SK-N-SH (cell line): Measurements from ENCODE around the gene NPR1. TPM values are rescaled to one million over a fixed set of nuclear protein-coding genes. Genes with fewer than 3 reads are reported as not detected.

Experiments used
- CTCF ChIA-PET: fragments of 300-600, 350-600 bp; formaldehyde crosslinking; extraction: SDS; loops from one replicate; lab custom pipeline; 2021; lab: Yijun Ruan, JAX
- POLR2A ChIA-PET: fragments of 350-600 bp; sonication (Branson Sonifier 250); formaldehyde crosslinking; extraction: SDS; loops from one replicate; lab custom pipeline; 2020; ENCODE audit warnings: antibody characterized with exemption, inconsistent platforms; lab: Yijun Ruan, JAX
- DNase-seq: peaks from one replicate; pipeline ENCODE4 v3.0.0; 2012
- H2AFZ ChIP-seq: fragments of 200-600 bp; sonication (generic); 2 replicates; pipeline ENCODE4 v1.8.1; 2016; ENCODE audit warnings: antibody characterized with exemption, mild to moderate bottlenecking, low read depth
- H3F3A ChIP-seq: fragments of 200-600 bp; sonication (generic); replicated peaks from 2 replicates; pipeline ENCODE3; 2016; ENCODE audit warnings: antibody characterized with exemption, mild to moderate bottlenecking; ENCODE audit not compliant: insufficient read depth
- H3K27ac ChIP-seq, 2 experiments: fragments of 200-500 bp in 1 of 2; fragments of 200-600 bp in 1 of 2; sonication (Bioruptor generic) in 1 of 2; sonication (generic), shearing (Covaris generic) in 1 of 2; 2 replicates each; pipeline versions ENCODE4 v1.5.1 to v1.6.1; 2014 to 2016; ENCODE audit warnings: low read depth in 2 of 2, inconsistent platforms in 1 of 2, low read length in 1 of 2, mild to moderate bottlenecking in 1 of 2, mixed read lengths in 1 of 2
- H3K27me3 ChIP-seq: fragments of 200-600 bp; sonication (generic), shearing (Covaris generic); 2 replicates; pipeline ENCODE4 v1.6.1; 2016; ENCODE audit warnings: mixed run types; ENCODE audit not compliant: insufficient read depth
- H3K36me3 ChIP-seq, 2 experiments: fragments of 200-500 bp in 1 of 2; fragments of 200-600 bp in 1 of 2; sonication (Bioruptor generic) in 1 of 2; sonication (generic) in 1 of 2; replicated peaks in 1 of 2; 2 replicates each; pipeline versions ENCODE3 to v1.5.1; 2014 to 2016; ENCODE audit warnings: low read length in 1 of 2, mild to moderate bottlenecking in 1 of 2; ENCODE audit not compliant: insufficient read depth in 2 of 2, control insufficient read depth in 1 of 2
- H3K4me1 ChIP-seq, 2 experiments: fragments of 200-500 bp in 1 of 2; fragments of 200-600 bp in 1 of 2; sonication (Bioruptor generic) in 1 of 2; sonication (generic), shearing (Covaris generic) in 1 of 2; 2 replicates each; pipeline versions ENCODE4 v1.5.1 to v1.6.1; 2014 to 2016; ENCODE audit warnings: low read depth in 1 of 2, low read length in 1 of 2, mixed run types in 1 of 2; ENCODE audit not compliant: insufficient read depth in 2 of 2, control insufficient read depth in 1 of 2
- H3K4me2 ChIP-seq: fragments of 200-600 bp; sonication (generic), shearing (Covaris generic); 2 replicates; pipeline ENCODE4 v1.6.1; 2017; ENCODE audit warnings: mixed run types
- H3K4me3 ChIP-seq, 2 experiments: fragments of 200-500 bp in 1 of 2; fragments of 200-600 bp in 1 of 2; sonication (Bioruptor generic) in 1 of 2; sonication (generic), shearing (Covaris generic) in 1 of 2; 2 replicates each; pipeline versions ENCODE4 v1.5.1 to v1.8.1; 2014 to 2016; ENCODE audit warnings: low read depth in 2 of 2, inconsistent platforms in 1 of 2, low read length in 1 of 2, mild to moderate bottlenecking in 1 of 2, mixed read lengths in 1 of 2, moderate library complexity in 1 of 2
- H3K79me2 ChIP-seq: fragments of 200-600 bp; sonication (generic); 2 replicates; pipeline ENCODE4 v1.8.1; 2017; ENCODE audit warnings: mild to moderate bottlenecking; ENCODE audit not compliant: insufficient read depth
- H3K9ac ChIP-seq: fragments of 200-600 bp; sonication (generic); 2 replicates; pipeline ENCODE4 v1.6.1; 2017; ENCODE audit warnings: mixed run types
- H3K9me2 ChIP-seq: fragments of 200-600 bp; sonication (generic); 2 replicates; pipeline ENCODE4 v1.6.1; 2017; ENCODE audit warnings: mixed run types
- H3K9me3 ChIP-seq: fragments of 200-600 bp; sonication (generic); 2 replicates; pipeline ENCODE4 v1.6.1; 2017; ENCODE audit warnings: mixed run types, mild to moderate bottlenecking, moderate library complexity
- H4K20me1 ChIP-seq: fragments of 200-600 bp; sonication (generic); 2 replicates; pipeline ENCODE4 v1.6.1; 2017; ENCODE audit warnings: mild to moderate bottlenecking, mixed run types; ENCODE audit not compliant: insufficient read depth
- CHD2 ChIP-seq: fragments of 150-350 bp; IDR thresholded peaks from 2 replicates; pipeline ENCODE4 v1.6.1; 2018; ENCODE audit warnings: low read length; ENCODE audit not compliant: partially characterized antibody
- CTCF ChIP-seq: fragments of 200-600 bp; sonication (generic); IDR thresholded peaks from 2 replicates; pipeline ENCODE4 v1.6.1; 2017; ENCODE audit warnings: antibody characterized with exemption, mild to moderate bottlenecking, moderate library complexity
- ELF1 ChIP-seq: IDR thresholded peaks from 2 replicates; pipeline ENCODE4 v1.4.0; 2012
- EP300 ChIP-seq, 2 experiments: IDR thresholded peaks; 2 replicates each; pipeline versions ENCODE4 v1.4.0 to v1.6.1; 2012; ENCODE audit warnings: borderline replicate concordance in 1 of 2, low read depth in 1 of 2, low read length in 1 of 2
- FOSL2 ChIP-seq: IDR thresholded peaks from 2 replicates; pipeline ENCODE4 v1.4.0; 2012; ENCODE audit warnings: low read depth, mild to moderate bottlenecking, moderate library complexity, borderline replicate concordance
- PBX3 ChIP-seq: IDR thresholded peaks from 2 replicates; pipeline ENCODE4; 2012
- POLR2AphosphoS5 ChIP-seq: IDR thresholded peaks from 2 replicates; pipeline ENCODE4 v1.6.1; 2012; ENCODE audit warnings: low read depth, low read length
- RCOR1 ChIP-seq: fragments of 150-350 bp; IDR thresholded peaks from 2 replicates; pipeline ENCODE4 v1.6.1; 2017; ENCODE audit warnings: antibody characterized with exemption, low read length
- REST ChIP-seq: IDR thresholded peaks from 2 replicates; pipeline ENCODE4 v1.6.1; 2012; ENCODE audit warnings: mild to moderate bottlenecking, low read depth, low read length, moderate library complexity
- RFX5 ChIP-seq: IDR thresholded peaks from 2 replicates; pipeline ENCODE4 v1.6.1; 2012; ENCODE audit warnings: mild to moderate bottlenecking, improper control_type of control experiment, low read length
- SMC3 ChIP-seq: IDR thresholded peaks from 2 replicates; pipeline ENCODE4 v1.6.1; 2012; ENCODE audit warnings: low read depth, low read length, improper control_type of control experiment
- TAF1 ChIP-seq: IDR thresholded peaks from 2 replicates; pipeline ENCODE4 v1.6.1; 2012; ENCODE audit warnings: low read depth, mild to moderate bottlenecking, low read length, moderate library complexity, borderline replicate concordance
- TEAD4 ChIP-seq: IDR thresholded peaks from 2 replicates; pipeline ENCODE4 v1.4.0; 2012; ENCODE audit warnings: mild to moderate bottlenecking, borderline replicate concordance; ENCODE audit not compliant: insufficient read depth
- ZBTB33 ChIP-seq: IDR thresholded peaks from 2 replicates; pipeline ENCODE4 v1.4.0; 2012; ENCODE audit warnings: low read depth, borderline replicate concordance
- WGBS: methylation state at CpG from one replicate; pipeline ENCODE4 v1.1.6; 2017; ENCODE audit warnings: low lambda C conversion rate; 5-methylcytosine and 5-hydroxymethylcytosine counted together
- polyA plus RNA-seq, 3 experiments: library from polyadenylated mRNA; depleted of rRNA; stranded (reverse); fragments of >200 nt; gene quantifications; 2 replicates each; pipeline ENCODE4 v1.2.3, GENCODE V29; 2012

Gene NPR1
- polyA plus RNA-seq, 1 of the 3 experiments (the other 2 are of a cell fraction): 0.12 TPM

- no peak overlapping the region for H3K9ac ChIP-seq
- H3K9me3 ChIP-seq: no peaks in the 10 kb centered on the region
- CTCF ChIA-PET: interaction anchor here (1.2 to 1.7 kb wide), 2 partner anchors 25 to 82 kb away, joined by 3 to 7 read pairs; no protein-coding TSS in a partner anchor
- H3K4me2 ChIP-seq: no peak overlapping the region
- no peaks in the 10 kb centered on the region for H3K79me2 ChIP-seq
- no peaks in the 10 kb centered on the region for H3K9me2 ChIP-seq
- H4K20me1 ChIP-seq: no peaks in the 10 kb centered on the region
- peaks cover 0 to 10% of the 10 kb centered on the region in 2 experiments; a peak in 1 of 4 replicates for H3K4me1 ChIP-seq
- H3K36me3 ChIP-seq: no peaks in the 10 kb centered on the region
- no peak overlapping the region for H2AFZ ChIP-seq
- 82% methylated on average over 3 of the region's 3 CpGs for WGBS
- DNase-seq: no peak
- no peaks in the 10 kb centered on the region for H3F3A ChIP-seq
- POLR2A ChIA-PET: no interaction called here
- H3K27ac ChIP-seq: no peak overlapping the region
- no peaks in the 10 kb centered on the region for H3K27me3 ChIP-seq
- no peak overlapping the region for H3K4me3 ChIP-seq
- TF ChIP-seq FOSL2: peak; percentile 20; the same call in 1 of the 2 replicates
- no peak for TF ChIP-seq REST
These were observed 25.5 kb upstream of the NPR1 start for GRCh38 chr1:153652805-153653500.

- Histone ChIP-seq H3K27ac (no peak overlapping the region), H3K9ac (no peak overlapping the region), H3K4me1 (peaks cover 0 to 5% of the 10 kb centered on the region in 2 experiments; a peak in 1 of 4 replicates), H3K27me3 (no peaks in the 10 kb centered on the region), H3K79me2 (peaks cover 18% of the 10 kb centered on the region), H3K9me2 (no peaks in the 10 kb centered on the region), H3K4me2 (no peak overlapping the region), H3K36me3 (no peaks in the 10 kb centered on the region), H3F3A (no peaks in the 10 kb centered on the region), H3K9me3 (no peaks in the 10 kb centered on the region), H4K20me1 (no peaks in the 10 kb centered on the region), H2AFZ (no peak overlapping the region), H3K4me3 (no peak overlapping the region)
- DNase-seq: no peak
- ChIA-PET POLR2A (interaction anchor here (1.6 kb wide), 1 partner anchor 8 kb away, joined by 5 read pairs; no protein-coding TSS in a partner anchor), CTCF (interaction anchor here (1.0 kb wide), 1 partner anchor 15 kb away, joined by 4 read pairs; no protein-coding TSS in a partner anchor)
- 93% methylated on average over 3 of the region's 3 CpGs for WGBS
- TF ChIP-seq CTCF: no peak
- TF ChIP-seq ELF1: no peak
- TF ChIP-seq PBX3: no peak
- no peak for TF ChIP-seq ZBTB33
- TF ChIP-seq RCOR1: no peak
- no peak for TF ChIP-seq SMC3
- TF ChIP-seq TEAD4: no peak
- no peak for TF ChIP-seq RFX5
- TF ChIP-seq POLR2AphosphoS5: no peak
- TF ChIP-seq CHD2: no peak
- TF ChIP-seq EP300 (IDR thresholded peaks at IDR 0.05; ENCODE audit: borderline replicate concordance in 1 of 2, low read depth in 1 of 2, low read length in 1 of 2): no peak
- no peak for TF ChIP-seq TAF1
These were observed 23.2 kb upstream of the NPR1 start for GRCh38 chr1:153655333-153655732.
